ENCODE measurements around the gene OR4C6.

The OR4C6 gene

GRCh38 chr11:55707029-55707428 lies 45.0 kb downstream of the OR4C6 start:
- H3K4me1 ChIP-seq (ENCODE audit: control insufficient read depth in 1 of 2, insufficient read depth in 2 of 2, low read length in 2 of 2) = no peaks in the 10 kb centered on the region
- no peak overlapping the region for H3K4me3 ChIP-seq (ENCODE audit: low read depth, low read length)
- no peak overlapping the region for H2BK12ac ChIP-seq (ENCODE audit: low read length)
- peak in 1 of 2 donors; percentile 49 for DNase-seq
- H3K36me3 ChIP-seq (ENCODE audit: control insufficient read depth in 1 of 2, insufficient read depth in 2 of 2, low read length in 2 of 2) = no peaks in the 10 kb centered on the region
- H3K79me2 ChIP-seq (ENCODE audit: control insufficient read depth, insufficient read depth, low read length, poor library complexity) = no peaks in the 10 kb centered on the region
- H3K23ac ChIP-seq (ENCODE audit: low read length) = no peak overlapping the region
- no peak overlapping the region for H2AK5ac ChIP-seq (ENCODE audit: low read length)
- H3K4ac ChIP-seq (ENCODE audit: low read depth, low read length) = no peak overlapping the region
- no peak overlapping the region for H2BK120ac ChIP-seq (ENCODE audit: insufficient read depth, low read length, poor library complexity)
- H2BK5ac ChIP-seq (ENCODE audit: low read depth, low read length, poor library complexity) = no peak overlapping the region
- no peaks in the 10 kb centered on the region for H3K79me1 ChIP-seq (ENCODE audit: low read length)
- no peak overlapping the region for H3K9ac ChIP-seq (ENCODE audit: low read length)
- H4K12ac ChIP-seq (ENCODE audit: low read depth, low read length) = no peak overlapping the region
- no peak overlapping the region for H4K91ac ChIP-seq (ENCODE audit: low read depth, low read length)
- no peak overlapping the region for H4K8ac ChIP-seq (ENCODE audit: low read depth, low read length)
- no peak overlapping the region for H3K4me2 ChIP-seq (ENCODE audit: low read length)
- H3K14ac ChIP-seq (ENCODE audit: low read length) = no peak overlapping the region
- H3K9me3 ChIP-seq (ENCODE audit: insufficient read depth, low read depth, low read length) = peaks cover 5% of the 10 kb centered on the region
- H3K18ac ChIP-seq (ENCODE audit: low read length) = no peak overlapping the region
- H3K27me3 ChIP-seq (ENCODE audit: insufficient read depth, low read length) = no peaks in the 10 kb centered on the region
- no peak overlapping the region for H2AFZ ChIP-seq (ENCODE audit: insufficient read depth, low read length, poor library complexity)
- no peak overlapping the region for H3K27ac ChIP-seq (ENCODE audit: low read depth, low read length)

GRCh38 chr11:55714982-55715888 lies 53.2 kb downstream of the OR4C6 start:
- Histone ChIP-seq H4K8ac (ENCODE audit: low read depth, low read length) (no peak overlapping the region), H2AK5ac (ENCODE audit: low read length) (no peak overlapping the region), H2BK120ac (ENCODE audit: insufficient read depth, low read length, poor library complexity) (no peak overlapping the region), H4K91ac (ENCODE audit: low read depth, low read length) (no peak overlapping the region), H3K18ac (ENCODE audit: low read length) (no peak overlapping the region), H3K4me1 (ENCODE audit: control insufficient read depth in 1 of 2, insufficient read depth in 2 of 2, low read length in 2 of 2) (no peaks in the 10 kb centered on the region), H3K9ac (ENCODE audit: low read length) (no peak overlapping the region), H3K4ac (ENCODE audit: low read depth, low read length) (no peak overlapping the region), H2BK12ac (ENCODE audit: low read length) (no peak overlapping the region), H4K12ac (ENCODE audit: low read depth, low read length) (no peak overlapping the region), H3K79me2 (ENCODE audit: control insufficient read depth, insufficient read depth, low read length, poor library complexity) (no peaks in the 10 kb centered on the region), H3K23ac (ENCODE audit: low read length) (no peak overlapping the region), H2BK5ac (ENCODE audit: low read depth, low read length, poor library complexity) (no peak overlapping the region), H3K27ac (ENCODE audit: low read depth, low read length) (no peak overlapping the region), H2AFZ (ENCODE audit: insufficient read depth, low read length, poor library complexity) (no peak overlapping the region), H3K4me2 (ENCODE audit: low read length) (no peak overlapping the region), H3K79me1 (ENCODE audit: low read length) (no peaks in the 10 kb centered on the region), H3K9me3 (ENCODE audit: insufficient read depth, low read depth, low read length) (peaks cover 11% of the 10 kb centered on the region), H3K14ac (ENCODE audit: low read length) (no peak overlapping the region), H3K4me3 (ENCODE audit: low read depth, low read length) (no peak overlapping the region), H3K36me3 (ENCODE audit: control insufficient read depth in 1 of 2, insufficient read depth in 2 of 2, low read length in 2 of 2) (no peaks in the 10 kb centered on the region), H3K27me3 (ENCODE audit: insufficient read depth, low read length) (no peaks in the 10 kb centered on the region)
- no peak for DNase-seq
- WGBS (ENCODE audit: extremely low coverage, insufficient coverage, insufficient read length) = no CpG with 5 or more reads among the region's 10 CpGs

Measured in trophoblast cell (in vitro differentiated cells and primary cell).